Stimulated activated CD8-positive, alpha-beta memory T cell treated with anti-CD3 and anti-CD28 coated beads, Interleukin-15, amount 100 ng/mL, for 4 hours (primary cell): ENCODE results near the gene RGS14.
"Not testable (repeated sequence)": the region's sequence is repeated elsewhere in the genome, so short reads cannot be mapped to it uniquely, and the experiment has no call there.

Experiments used
- DNase-seq, 2 donors: peaks; one replicate each; pipeline ENCODE4 v3.0.0-alpha.2; 2020; ENCODE audit warnings: low read depth in 2 of 2

RGS14 gene

DNA sequence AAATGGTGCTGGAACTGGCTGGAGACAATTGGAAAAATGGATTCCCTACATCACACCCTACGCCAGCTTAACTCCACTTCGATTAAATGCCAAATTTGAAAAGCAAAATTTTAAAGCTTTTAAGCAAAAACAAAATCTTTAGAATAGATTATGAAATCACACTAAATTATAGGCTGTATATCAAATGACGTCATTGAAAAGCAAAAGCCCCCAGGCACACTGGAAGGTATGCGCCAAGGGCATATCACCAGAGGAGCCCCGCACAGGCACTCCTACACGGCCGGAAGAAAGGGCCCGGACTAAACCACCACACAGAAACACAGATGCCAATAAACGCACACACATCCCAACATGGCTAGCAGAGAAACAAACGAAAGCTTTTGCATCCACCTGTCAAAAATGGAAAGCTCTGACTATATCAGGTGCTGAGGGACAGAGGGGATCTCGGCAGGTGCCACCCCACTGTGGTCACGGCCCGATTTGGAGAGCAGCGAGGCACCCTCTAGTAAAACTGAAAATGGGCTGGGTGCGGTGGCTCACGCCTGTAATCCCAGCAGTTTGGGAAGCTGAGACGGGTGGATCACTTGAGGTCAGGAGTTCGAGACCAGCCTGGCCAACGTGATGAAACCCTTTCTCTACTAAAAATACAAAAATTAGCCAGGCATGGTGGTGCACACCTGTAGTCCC lies 29.0 kb upstream of the RGS14 start:
- DNase-seq = no peak

DNA sequence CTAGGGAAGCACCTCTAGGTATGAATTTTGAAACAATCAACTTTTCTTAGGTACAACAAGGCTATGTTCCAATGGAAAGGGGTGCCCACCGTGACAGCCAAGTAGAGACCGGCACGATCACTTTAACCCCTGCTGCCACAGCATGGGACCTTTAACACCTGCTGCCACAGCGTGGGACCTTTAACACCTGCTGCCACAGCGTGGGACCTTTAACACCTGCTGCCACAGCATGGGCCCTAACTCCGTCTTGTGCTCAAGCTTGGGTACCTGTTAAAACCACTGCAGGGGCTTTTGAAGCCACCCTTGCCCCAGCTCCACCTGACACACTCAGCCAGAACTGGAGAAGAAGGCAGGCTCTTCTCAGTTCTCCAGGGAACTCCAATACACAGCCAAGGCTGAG lies 27.8 kb upstream of the RGS14 start:
- no peak for DNase-seq

DNA sequence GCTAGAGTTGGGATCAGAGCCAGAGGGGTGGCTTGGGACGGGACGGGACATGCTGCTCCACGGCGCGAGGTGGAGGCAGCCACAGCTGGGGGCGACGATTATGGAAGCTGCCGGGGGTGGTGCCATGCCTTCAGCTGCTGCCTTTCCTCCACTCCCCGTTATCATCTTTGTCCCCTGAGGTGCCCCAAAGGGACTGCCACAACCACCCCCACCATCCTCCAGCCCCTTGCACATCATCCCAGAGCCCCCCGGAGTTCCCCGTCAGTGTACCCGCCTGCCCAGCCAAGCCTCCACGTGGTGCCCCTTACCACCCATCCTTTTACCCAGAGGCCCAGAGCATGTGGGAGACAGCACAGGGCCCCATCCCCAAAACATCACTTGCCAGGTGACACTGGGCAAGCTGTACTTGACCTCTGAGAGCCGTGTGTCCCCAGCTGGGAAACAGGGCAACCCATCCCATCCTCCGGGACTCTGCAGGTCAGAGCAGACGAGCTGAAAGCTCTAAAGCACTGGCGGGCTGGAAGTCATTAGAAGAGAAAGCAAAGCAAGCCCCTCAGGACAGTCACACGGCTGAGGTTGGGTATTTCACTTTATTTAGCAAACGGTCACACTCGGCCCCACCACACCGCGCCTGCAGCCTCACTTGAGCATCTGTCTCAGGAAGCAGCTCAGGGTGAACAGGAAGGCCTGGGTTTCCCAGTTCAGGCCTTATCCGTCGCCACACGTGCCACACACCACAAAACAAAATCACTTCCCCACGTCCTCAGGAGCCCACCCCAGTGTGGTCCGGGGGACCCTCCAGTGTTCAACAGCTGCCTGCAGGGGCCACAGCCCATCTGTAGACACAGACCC lies 26.5 kb upstream of the RGS14 start:
- DNase-seq = no peak

DNA sequence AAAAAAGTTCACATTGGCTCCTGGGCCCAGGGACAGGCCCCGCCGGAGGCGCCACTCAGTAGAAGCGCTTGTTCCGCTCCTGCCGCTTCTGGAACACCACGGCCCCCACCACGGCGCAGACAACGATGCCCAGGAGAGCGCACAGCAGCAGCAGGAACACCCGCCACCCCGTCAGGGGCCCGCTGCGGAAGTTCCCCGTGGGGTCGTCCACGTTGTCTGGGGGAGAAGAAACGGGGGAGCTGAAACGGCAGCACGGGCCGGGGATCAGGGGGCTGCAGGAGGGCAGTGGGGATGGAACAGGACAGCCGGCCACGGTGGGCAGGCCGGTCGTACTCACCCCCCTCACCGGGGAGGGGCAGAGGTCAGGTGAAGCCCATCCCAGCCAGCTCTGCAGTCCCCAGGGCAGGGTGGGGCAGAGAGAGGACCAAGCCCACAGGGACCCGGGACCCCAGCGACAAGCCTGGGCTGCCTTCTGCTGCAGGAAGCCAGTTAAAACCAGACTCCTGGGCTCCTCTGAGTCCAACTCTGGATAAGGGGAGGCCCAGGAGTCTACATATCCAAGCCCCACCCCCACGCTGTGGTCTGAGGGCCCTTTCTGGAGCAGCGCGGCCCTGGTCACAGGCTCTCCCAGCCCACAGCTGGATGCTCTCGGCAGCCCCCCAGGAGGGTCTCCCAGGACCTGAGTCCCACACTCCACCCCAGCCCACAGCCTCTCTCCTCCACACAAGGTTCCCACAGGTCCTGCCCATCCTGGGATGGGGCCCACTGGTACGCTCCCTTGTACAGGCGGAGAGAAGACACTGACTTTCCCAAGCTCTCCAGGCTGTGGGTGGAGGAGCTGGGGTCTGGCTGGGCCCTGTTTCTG lies 25.5 kb upstream of the RGS14 start:
- DNase-seq = no peak

DNA sequence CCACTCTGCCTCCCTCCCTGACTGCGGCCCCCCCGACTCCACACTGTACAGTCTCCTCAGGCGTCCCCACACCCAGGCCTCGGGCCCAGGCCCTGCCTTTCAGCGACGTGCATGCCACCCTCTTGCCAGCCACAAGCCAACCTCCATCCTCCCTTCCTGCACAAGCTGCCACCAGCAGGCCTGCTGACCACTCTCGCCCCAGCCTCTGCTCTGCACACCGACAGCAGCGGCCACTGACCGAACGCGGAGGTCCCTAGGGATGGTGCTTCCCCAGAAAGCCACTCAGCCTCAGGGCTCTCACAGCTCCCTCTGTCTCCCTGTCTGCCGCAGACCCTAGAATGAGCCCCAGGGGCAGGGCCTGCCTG lies 24.8 kb upstream of the RGS14 start:
- DNase-seq = no peak

DNA sequence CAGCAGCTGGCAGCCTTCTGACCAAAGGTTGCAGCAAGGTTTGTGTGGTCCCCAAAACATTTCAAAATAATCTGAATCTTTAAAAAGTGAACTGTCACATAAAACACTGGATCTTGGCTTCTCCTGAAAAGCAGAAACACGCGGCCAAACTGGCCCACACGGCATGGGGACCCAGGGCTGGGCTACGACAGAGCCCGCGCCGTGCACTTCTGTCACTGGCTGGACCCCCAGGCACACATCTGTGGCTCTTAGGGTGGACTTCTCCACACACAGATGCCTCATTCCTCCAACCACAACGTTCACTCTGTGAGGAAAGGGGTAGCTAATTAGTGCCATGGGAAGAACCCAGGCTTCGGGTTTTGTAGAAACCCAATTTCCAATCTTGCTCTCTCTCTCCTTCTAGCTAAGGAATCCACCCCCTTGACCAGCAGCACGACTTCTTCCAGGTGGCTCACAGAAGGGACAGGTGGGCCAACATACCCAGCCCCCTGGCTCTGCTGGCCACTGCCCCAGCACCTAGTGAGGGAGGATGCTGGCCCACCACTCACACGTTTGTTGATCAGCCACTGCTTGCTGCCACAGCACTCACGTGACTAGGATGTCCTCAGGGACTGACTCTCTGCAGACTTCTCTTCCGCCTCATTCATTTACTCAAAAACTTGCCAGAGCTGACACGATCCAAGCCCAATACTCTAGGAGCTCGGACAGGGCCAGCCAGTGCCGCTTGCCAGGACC lies 24.1 kb upstream of the RGS14 start:
- DNase-seq = no peak

DNA sequence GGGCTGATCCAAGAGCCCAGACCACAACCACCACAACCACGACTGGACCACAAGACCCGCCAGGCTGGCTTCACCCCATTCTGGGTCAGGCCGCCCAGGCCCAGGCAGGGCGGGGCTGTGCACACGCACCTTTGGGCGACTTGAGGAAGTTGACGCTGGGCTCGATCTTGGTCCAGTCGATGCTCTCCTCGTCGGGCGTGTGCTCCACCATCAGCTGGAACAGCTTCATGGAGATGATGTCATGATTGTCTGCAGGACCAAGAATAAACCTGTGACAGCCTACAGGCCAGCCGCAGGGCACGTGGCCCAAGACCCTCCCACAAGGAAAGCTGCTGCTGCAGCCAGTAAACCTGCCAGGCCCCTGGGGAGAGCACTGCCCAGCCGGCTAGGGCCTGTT lies 23.6 kb upstream of the RGS14 start:
- no peak for DNase-seq

DNA sequence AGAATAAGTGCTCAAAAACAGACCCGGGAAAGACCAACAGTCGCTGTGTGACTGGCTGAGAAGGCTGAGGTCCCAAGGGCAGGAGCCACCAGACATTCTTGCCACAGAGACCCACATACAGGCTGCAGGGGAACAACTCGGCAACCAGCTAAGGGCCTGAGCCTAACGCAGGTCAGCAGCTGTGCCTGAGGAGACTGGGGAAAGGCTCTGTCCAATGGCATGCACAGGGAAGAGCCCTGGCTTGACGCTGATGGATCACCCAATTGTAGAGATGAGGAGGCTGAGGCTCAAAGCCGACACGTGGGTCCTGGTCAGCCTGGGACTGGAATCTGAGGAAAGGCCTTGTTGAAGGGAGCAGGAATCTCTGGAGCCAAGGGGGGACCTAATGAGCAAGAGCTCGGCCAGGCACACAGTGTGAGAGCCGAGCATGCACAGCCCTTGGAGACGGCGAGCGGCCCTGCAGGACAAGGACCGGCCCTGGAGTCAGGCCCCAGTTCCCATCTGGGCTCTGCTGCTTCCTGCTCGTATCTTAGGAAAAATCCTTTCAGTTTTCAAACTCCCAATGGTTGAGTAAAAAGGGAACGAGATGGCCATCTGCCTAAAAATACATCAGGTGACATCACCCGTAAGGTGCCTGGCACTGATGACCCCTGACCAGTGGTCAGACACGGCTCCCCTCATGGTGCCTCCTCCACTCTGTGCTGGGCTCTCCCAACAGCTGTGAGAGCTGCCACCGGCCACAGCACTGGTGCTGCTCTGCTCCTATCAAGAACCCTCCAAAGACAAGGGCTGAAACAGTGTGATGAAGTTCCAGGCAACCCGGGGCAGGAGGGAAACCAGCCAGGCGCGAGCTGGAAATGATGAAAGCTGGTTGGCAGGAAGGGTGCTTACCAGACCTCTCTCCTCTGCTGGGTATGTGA lies 22.7 kb upstream of the RGS14 start:
- DNase-seq = no peak

DNA sequence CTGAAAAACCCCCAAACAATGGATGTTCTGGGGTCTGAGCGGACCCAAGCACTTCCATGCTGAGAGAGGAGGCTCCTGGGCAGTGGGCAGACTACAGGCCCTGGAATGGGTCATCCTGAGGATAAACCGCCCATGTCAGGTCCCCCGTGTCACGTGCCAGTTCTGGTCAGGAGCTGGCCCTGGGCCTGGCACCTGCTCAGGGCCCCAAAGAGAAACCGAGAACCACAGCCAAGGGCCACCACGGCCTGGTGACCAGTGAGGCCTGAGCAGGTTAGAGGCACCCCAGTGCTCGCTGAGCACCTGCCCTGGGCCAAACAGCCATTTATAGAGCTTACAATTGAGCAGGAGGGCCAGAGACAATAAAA lies 22.0 kb upstream of the RGS14 start:
- no peak for DNase-seq

DNA sequence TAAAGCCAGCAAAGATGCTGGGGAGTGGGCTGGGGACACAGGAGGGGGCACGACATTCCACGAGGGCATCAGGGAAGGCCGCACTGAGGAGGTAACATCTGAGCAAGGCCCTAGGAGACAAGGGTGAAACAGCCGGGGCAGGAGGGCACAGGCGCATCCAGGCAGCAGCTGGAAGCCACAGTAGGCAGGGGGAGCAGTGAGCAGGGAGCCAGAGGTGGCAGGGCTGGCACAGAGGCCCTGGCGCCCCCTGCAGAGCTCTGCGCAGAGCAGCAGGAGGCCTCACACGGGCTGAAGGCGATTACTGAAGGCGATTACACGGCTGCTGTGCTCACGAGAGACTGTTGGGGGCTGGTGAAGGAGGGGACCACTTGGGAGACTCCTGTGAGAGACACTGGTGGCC lies 21.6 kb upstream of the RGS14 start:
- DNase-seq = no peak

DNA sequence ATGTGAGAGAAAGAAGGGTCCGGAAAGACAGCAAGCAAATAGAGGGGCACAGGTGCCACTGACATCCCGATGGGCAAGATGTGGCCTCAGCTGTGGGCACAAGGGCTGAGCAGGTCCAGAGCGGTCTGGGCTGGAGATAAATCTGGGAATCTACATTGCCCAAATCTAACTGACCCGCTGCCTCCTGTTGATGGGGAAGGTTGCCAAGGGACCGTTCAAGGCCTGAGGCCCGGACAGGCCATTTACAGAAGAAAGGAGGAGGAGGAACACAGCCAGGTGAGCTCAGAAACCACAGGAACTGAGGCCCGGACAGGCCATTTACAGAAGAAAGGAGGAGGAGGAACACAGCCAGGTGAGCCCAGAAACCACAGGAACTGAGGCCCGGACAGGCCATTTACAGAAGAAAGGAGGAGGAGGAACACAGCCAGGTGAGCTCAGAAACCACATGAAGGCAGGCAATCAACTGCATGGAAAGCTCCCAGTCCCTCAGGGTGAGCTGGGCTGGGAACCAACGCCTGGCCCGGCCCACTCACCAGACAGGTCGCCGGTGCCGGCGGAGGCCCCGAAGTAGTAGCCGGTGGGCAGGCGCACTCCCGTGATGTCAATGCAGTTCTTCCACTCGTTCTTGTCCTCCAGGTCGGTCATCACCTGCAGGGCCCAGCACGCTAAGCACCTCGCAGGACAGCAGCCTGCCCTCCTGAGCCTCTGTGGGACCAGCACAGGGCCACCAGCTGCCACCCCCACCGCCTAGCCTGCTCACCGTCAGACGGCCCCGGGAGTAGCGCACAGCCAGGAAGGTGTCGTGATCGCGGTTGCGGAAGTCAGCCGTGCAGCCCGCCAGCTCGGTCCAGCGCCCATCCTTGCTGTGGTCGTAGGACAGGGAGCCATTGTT lies 20.9 kb upstream of the RGS14 start:
- DNase-seq = no peak

DNA sequence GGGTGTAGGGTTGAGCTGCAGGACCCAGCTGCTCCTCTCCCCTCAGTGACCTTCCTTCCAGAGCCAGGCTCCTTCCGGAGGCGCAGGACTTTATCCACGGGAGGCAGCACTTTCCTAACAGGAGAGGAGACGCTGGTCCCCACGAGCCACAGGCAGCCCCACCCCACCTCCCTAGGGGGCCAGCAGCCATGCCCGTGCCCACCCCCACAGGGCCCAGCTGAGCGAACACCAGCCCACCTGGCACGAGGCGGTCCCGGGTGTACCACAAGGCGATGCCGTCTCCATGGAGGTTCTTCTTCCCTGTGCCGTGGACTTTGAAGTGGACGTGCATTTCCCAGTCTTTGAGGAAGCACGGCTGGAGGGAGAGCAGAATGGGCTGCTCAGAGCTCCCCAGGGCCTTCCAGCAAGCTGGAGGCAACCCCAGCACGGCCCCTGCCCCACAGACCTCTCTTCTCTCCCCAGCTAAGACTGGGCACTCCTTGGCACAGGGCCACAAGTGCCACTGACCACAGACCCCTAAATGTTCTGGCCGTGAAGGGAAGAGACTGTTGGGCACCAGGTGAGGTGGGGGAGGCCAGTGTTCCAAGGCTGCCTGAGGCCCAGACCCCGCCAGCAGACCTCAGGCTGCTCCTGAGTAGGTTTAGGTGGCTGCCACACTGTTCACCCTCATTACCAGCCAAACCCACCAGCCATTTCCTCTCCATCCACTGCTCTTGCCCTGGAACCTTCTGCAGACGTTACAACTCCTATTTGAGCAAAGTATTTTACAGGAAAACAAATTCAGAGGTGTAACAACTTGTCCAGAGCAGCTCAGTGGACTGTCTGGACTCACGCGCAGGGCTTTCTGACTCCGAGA lies 19.2 kb upstream of the RGS14 start:
- no peak for DNase-seq

DNA sequence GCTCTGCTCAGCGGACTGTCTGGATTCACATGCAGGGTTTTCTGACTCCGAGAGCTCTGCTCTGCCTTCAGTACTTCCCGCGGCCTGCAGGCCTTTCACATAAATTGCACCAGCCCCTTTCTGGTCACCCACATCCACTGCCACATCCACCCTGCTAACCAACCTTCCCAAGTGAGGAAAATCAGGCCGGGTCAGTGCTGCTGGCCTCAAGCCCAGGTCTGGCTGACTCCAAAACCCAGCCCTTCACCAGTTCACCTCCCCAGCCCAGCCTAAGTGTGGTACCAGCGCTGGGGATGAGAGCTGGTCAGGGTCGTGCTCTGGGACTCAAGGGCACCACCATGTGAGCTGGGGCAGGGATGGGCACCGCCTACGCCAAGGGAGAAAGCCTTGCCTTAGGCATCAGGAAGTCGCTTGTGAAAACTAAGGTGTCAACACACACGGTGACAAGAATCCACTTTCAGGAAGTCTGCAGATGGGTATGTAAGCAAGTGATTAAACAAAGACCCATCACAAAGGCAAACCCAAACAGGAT lies 18.6 kb upstream of the RGS14 start:
- DNase-seq = no peak

DNA sequence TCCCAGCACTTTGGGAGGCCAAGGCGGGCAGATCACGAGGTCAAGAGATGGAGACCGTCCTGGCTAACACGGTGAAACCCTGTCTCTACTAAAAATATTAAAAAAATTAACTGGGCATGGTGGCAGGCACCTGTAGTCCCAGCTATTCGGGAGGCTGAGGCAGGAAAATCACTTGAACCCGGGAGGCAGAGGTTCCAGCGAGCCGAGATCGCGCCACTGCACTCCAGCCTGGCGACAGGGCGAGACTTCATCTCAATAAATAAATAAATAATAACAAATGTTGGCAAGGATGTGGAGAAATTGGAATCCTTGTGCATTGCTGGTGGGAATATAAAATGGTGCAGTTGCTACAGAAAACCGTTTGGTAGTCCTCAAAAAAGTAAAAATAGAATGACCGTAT lies 14.7 kb upstream of the RGS14 start:
- not testable (repeated sequence) for DNase-seq

DNA sequence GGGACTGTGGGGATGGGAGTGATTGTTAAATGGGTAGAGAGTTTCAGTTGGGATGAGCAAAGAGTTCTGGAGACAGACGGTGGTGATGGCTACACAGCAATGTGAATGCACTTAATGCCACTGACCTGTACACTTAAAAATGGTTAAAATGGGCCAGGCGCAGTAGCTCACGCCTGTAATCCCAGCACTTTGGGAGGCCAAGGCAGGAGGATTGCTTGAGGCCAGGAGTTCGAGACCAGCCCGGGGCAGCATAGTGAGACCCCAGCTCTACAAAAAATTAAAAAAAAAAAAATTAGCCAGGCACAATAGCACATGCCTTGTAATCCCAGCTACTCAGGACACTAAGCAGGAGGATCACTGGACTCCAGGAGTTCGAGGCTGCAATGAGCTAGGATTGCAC lies 13.9 kb upstream of the RGS14 start:
- DNase-seq = no peak

DNA sequence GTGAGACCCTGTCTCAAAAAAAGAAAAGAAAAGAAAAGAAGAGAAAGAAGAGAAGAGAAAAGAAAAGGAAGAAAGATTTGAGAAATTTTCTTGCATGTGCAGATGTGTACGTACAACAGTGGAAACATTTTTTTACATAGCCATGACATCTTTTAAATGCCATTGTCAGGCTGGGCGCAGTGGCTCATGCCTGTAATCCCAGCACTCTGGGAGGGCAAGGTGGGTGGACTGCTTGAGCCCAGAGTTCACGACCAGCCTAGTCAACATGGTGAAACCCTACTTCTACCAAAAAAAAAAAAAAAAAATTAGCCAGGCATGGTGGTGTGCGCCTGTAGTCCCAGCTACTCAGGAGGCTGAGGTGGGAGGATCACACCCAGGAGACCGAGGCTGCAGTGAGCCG lies 12.8 kb upstream of the RGS14 start:
- DNase-seq = no peak

DNA sequence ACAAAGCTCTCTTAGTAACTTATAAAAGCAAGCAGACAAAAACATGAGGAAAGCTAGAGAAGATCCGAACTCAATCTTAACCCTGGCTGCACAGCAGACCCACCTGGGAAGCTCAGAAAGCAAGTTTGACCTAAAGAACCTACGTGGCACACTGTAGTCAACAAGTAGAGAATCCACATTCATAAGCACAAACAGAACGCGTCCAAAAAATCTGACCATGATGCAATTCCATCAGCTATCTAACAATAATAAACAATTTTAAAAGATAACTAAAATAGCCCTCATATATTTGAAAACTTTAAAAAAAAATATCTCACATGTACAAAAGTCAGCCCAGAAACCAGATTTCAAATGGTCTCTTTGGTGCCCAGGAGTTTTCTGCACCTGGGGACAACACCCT lies 10.9 kb upstream of the RGS14 start:
- DNase-seq = no peak

DNA sequence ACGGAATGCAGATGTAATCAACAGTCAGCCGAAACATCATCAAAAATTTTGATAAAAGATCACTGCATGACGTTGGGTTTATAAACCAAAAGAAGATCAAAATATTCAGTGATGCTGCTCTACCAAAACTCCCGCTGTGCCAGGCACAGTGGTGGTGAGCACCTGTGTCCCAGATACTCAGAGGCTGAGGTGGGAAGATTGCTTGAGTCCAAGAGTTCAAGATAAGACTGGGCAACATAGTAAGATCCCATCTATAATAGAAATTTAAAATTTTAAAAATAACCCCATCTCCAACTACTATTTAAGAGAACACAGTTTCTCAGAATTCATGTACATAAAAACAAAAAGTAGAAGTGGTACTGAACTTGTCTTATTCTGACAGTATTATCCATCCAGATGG lies 10.0 kb upstream of the RGS14 start:
- DNase-seq = no peak

DNA sequence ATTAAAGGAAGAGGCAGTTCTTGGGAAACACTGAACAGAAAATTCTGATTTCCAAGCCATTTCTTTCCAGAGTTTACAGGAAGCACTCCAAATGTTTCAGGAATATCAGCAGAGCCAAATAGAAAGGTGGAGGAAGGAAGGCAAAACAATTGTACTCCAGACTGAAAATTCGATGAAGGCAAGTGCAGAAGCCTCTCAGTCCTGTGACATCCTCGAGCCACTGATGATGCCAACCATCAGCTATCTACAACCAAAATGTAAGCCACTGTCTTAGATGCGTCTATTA lies 8.4 kb upstream of the RGS14 start:
- no peak for DNase-seq
